Measurements from ENCODE around the gene PLEKHG7.

DNA sequence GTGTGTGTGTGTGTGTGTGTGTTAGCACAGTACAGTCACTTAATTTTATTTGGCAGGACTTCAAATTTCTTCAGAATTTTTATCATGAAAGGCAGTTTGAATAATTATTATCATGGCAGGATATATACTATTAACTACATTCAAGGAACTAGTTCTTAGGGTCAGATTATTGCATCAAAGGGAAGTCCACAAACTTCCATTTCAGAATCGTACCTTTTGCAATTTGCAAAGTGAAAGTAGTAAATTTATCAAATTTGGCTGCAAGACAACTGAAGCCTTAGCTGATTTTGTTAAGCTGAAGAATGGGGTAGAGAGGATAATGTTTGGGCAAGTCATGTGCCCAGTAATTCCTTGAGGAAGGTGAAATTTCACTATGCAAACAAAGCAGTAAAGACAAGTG, 68.2 kb downstream of the PLEKHG7 start:
- TF ChIP-seq, protein P1, sequence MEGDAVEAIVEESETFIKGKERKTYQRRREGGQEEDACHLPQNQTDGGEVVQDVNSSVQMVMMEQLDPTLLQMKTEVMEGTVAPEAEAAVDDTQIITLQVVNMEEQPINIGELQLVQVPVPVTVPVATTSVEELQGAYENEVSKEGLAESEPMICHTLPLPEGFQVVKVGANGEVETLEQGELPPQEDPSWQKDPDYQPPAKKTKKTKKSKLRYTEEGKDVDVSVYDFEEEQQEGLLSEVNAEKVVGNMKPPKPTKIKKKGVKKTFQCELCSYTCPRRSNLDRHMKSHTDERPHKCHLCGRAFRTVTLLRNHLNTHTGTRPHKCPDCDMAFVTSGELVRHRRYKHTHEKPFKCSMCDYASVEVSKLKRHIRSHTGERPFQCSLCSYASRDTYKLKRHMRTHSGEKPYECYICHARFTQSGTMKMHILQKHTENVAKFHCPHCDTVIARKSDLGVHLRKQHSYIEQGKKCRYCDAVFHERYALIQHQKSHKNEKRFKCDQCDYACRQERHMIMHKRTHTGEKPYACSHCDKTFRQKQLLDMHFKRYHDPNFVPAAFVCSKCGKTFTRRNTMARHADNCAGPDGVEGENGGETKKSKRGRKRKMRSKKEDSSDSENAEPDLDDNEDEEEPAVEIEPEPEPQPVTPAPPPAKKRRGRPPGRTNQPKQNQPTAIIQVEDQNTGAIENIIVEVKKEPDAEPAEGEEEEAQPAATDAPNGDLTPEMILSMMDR (IDR thresholded peaks at IDR 0.05; ENCODE audit: borderline replicate concordance, extremely low read depth, low read length, poor library complexity, severe bottlenecking): no peak
- TF ChIP-seq EZH2 (IDR thresholded peaks at IDR 0.05; ENCODE audit: borderline replicate concordance, low read depth, low read length, severe bottlenecking): no peak
